22Rv1 (cell line): ENCODE data around the gene UBE2E1.

Experiments used
- CTCF ChIP-seq: fragments of 450-650 bp; IDR thresholded peaks from 2 replicates; pipeline ENCODE4 v1.5.1; 2017; ENCODE audit warnings: mild to moderate bottlenecking
- ZFX ChIP-seq: fragments of 450-650 bp; IDR thresholded peaks from 2 replicates; pipeline ENCODE4 v1.6.1; 2017; ENCODE audit warnings: antibody characterized with exemption, borderline replicate concordance

- TF ChIP-seq CTCF (no peak), ZFX (no peak)
Measured at GRCh38 chr3:23845326-23846216, 39.8 kb downstream of the UBE2E1 start.
